GM21423 (cell line): ENCODE data around the gene ADM5.
"Not testable (repeated sequence)": the region's sequence is repeated elsewhere in the genome, so short reads cannot be mapped to it uniquely, and the experiment has no call there.

Experiments used
- ATAC-seq: cut with Tn5 transposase; IDR thresholded peaks from one replicate; pipeline ENCODE4 v1.9.1; 2021; ENCODE audit warnings: mild to moderate bottlenecking, moderate library complexity; ENCODE audit not compliant: unreplicated experiment

Gene ADM5

GRCh38 chr19:49699364-49699763, 10.0 kb downstream of the ADM5 start:
- no peak for ATAC-seq

GRCh38 chr19:49700563-49700962, 11.2 kb downstream of the ADM5 start:
- no peak for ATAC-seq

- ATAC-seq = no peak
Observed at GRCh38 chr19:49701271-49701786, 11.9 kb downstream of the ADM5 start.

DNA sequence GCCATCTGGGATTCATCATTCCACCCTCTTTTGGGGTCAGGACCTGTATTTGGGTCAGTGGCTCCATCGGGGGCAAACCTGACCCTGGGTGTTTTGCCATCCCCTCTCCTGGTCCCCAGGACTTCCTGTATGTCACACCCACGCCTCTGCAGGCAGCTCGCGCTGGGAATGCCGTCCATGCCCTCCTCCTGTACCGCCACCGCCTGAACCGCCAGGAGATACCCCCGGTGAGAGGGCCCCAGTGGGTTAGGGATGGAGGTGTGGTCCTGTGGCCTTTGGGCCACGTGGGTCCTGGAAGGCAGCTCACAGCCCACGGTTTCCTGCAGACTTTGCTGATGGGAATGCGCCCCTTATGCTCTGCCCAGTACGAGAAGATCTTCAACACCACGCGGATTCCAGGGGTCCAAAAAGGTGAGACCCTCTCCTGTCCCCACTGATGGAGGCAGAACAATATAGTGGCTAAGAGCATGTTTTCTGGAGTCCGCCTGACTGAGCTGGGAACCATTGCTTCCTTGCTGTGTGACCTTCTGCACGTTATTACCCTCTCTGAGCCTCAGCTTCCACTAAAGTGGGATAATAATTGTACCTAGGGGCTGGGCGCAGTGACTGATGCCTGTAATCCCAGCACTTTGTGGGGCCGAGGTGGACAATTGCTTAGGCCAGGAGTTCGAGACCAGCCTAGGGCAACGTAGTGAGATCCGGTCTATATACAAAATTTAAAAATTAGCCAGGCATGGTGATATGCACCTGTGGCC, 15.7 kb downstream of the ADM5 start:
- ATAC-seq = no peak

DNA sequence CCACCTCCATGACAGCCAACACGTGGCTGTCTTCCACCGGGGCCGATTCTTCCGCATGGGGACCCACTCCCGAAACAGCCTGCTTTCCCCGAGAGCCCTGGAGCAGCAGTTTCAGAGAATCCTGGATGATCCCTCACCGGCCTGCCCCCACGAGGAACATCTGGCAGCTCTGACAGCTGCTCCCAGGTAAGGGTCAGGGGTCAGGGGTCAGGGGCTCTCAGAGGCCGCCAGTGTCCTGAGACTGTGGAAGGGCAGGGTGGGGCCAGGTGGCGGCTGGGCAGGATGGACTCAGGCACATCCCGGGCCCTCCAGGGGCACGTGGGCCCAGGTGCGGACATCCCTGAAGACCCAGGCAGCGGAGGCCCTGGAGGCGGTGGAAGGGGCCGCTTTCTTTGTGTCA, 16.5 kb downstream of the ADM5 start:
- ATAC-seq = no peak

- no peak for ATAC-seq
Observed at GRCh38 chr19:49710372-49710951, 21.1 kb downstream of the ADM5 start.

DNA sequence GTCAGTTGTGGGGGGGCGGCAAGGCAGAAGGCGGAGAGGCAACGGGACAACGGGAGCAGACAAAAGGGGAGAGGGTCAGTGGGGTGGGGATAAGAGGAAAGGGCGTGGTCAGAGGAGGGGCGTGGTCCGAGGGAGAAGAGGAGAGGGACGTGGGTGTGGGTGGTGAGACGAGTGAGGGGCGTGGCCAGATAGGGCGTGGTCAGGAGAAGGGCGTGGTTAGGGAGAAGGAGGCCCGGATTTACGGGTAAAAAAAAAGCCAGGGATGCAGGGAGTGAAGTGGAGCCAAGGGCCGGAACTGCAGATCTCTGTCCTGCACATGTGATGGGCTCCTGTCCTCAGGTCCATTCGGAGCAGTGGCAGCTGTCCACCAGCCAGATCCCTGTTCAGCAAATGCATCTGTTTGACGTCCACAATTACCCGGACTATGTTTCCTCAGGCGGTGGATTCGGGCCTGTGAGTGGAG, 23.0 kb downstream of the ADM5 start:
- no peak for ATAC-seq

GRCh38 chr19:49713236-49713845, 23.9 kb downstream of the ADM5 start:
- no peak for ATAC-seq

DNA sequence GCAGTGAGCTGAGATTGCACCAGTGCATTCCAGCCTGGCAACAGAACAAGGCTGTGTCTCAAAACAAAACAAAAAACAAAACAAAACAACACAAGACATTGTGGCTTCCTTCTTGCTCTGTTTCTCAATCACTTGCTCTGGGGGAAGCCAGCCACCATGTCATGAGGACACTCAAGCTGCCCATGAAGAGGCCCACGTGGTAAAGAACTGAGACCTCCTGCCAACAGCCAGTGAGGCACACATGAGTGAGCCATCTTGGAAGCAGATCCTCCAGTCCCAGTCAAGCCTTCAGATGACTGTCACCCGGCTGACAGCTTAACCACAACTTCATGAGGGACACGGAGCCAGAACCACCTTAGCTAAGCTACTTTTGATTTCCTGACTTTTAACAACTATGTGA, 26.8 kb downstream of the ADM5 start:
- no peak for ATAC-seq

DNA sequence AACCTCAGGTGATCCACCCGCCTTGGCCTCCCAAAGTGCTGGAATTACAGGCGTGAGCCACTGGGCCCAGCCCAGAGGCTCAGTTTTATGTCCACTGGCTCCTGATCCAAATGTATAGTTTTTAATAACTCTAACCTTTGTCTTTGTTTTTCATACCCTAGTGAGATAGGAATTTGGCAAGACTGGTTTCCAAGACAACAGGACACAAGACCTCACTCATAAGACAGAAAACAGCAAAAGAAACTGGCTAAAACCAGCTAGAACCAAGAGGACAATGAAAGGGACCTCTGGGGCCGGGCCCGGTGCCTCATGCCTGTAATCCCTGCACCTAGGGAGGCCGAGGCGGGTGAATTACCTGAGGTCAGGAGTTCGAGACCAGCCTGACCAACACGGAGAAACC, 29.1 kb downstream of the ADM5 start:
- ATAC-seq = no peak

DNA sequence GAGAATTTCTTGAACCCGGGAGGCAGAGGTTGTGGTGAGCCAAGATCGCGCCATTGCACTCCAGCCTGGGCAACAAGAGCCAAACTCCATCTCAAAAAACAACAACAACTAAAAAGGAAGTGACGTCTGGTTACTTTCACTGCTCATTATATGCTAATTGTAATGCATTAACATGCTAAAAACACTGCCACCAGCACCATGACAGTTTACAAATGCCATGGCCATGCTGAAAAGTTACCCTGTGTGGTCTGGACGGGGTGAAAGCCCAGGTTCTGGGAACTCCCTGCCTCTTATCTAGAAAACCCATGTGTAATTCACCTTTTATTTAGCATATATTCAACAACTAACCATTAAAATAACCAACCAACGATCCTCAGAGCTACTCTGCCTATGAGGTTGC, 29.6 kb downstream of the ADM5 start:
- no peak for ATAC-seq

- ATAC-seq = not testable (repeated sequence)
Observed at GRCh38 chr19:49719420-49719819, 30.0 kb downstream of the ADM5 start.

DNA sequence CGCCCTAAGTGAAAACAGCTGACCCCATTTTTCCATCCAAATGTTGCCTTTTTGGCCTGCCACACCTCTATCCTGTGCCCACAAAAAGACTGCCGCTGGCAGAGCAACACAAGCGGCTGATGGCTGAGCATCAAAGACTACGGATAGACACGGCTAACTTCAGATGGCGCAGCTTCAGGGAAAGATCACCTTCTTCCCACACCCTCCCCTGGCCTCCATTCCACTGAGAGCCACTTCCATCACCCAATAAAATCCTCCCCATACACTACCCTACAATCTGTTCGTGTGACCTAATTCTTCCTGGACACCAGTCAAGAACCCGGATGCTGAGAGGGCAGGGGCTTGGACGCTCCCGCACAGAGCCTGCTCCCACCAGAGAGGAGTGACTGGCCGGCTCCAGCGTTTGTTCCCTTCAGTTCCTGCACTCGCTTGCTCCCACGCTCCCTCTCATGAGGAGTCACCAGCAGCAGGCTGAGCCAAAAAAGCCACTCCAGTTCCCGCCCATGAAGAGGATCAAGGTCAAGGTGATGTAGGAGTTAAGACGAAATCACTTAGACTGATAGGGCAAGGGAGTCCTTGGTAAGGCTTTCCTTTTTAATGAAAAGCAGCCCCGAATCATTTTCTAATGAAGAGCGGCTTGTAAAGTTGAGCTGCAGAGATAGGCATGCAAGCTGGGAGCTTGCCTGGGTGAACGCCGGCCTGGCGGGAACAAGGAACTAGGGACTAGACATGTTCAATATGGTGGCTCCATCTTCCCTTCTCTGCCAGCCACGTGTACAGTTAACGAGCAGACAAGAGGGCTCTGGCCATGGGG, 38.0 kb downstream of the ADM5 start:
- no peak for ATAC-seq

DNA sequence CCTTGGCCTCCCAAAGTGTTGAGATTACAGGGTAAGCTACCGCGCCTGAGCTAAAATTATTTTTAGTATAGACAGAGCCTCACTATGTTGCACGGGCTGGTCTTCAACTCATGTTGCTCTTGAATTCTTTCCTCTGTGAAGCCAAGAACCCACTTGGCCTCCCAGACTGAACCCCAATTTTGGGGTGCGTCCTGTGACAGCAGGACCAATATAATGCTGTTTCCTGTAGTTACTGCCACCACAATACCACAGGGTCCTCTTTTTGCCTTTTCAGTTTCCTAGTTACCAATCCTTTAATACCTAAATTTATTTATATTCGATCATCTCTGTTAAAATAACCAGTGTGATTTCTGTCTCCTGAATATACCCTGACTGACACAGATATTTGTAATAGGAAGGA, 40.8 kb downstream of the ADM5 start:
- no peak for ATAC-seq

DNA sequence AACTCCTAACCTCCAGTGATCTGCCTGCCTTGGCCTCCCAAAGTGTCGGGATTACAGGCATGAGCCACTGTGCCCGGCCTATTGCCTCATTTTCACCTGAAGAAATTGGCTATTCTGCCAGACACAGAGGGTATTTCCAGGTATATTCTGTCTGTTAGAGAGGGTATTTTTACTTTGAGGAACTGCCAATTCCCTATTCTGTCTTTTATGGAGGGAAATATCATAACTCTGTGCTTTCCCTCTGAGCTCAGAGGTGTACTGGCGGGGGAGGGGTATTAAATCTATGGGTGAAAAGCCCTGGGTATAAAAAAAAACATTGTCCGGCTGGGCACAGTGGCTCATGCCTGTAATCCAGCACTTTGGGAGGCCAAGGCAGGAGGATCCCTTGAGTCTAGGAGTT, 48.9 kb downstream of the ADM5 start:
- ATAC-seq = no peak

GRCh38 chr19:49739098-49739497, 49.7 kb downstream of the ADM5 start:
- no peak for ATAC-seq

GRCh38 chr19:49739933-49740332, 50.5 kb downstream of the ADM5 start:
- no peak for ATAC-seq
